COR-L47 (cell line): ENCODE measurements around the gene COMT.
"Not testable (repeated sequence)": the region's sequence is repeated elsewhere in the genome, so short reads cannot be mapped to it uniquely, and the experiment has no call there.

Experiments
- DNase-seq: peaks from one replicate; lab custom pipeline; 2025; lab: John Stamatoyannopoulos, UW

The COMT gene

GRCh38 chr22:19929586-19930550 is 11.7 kb upstream of the COMT start:
- no peak for DNase-seq

GRCh38 chr22:19930551-19931486 is 10.8 kb upstream of the COMT start:
- no peak for DNase-seq

GRCh38 chr22:19931514-19931913 is 10.1 kb upstream of the COMT start:
- DNase-seq = no peak

GRCh38 chr22:19932367-19933206 is 9.0 kb upstream of the COMT start:
- peak; percentile 84 for DNase-seq

GRCh38 chr22:19933341-19934241 is 8.0 kb upstream of the COMT start:
- DNase-seq = peak; percentile 62

- not testable (repeated sequence) for DNase-seq
Observed at GRCh38 chr22:19935123-19935718, 6.4 kb upstream of the COMT start.

GRCh38 chr22:19936513-19936912 is 5.1 kb upstream of the COMT start:
- no peak for DNase-seq

- no peak for DNase-seq
Observed at GRCh38 chr22:19937616-19938473, 3.7 kb upstream of the COMT start.

GRCh38 chr22:19940536-19941364 is 822 bp upstream of the COMT start:
- DNase-seq = no peak

GRCh38 chr22:19942157-19943081 is 847 bp downstream of the COMT start:
- no peak for DNase-seq

GRCh38 chr22:19943082-19944026 is 1.8 kb downstream of the COMT start:
- no peak for DNase-seq

GRCh38 chr22:19948057-19948760 is 6.6 kb downstream of the COMT start:
- no peak for DNase-seq

- no peak for DNase-seq
Observed at GRCh38 chr22:19951346-19951745, 9.8 kb downstream of the COMT start.

GRCh38 chr22:19955241-19956128 is 13.9 kb downstream of the COMT start:
- no peak for DNase-seq
